Measurements from ENCODE around the gene FOXJ2.
"Not testable (repeated sequence)": the region's sequence is repeated elsewhere in the genome, so short reads cannot be mapped to it uniquely, and the experiment has no call there.

FOXJ2 gene

GRCh38 chr12:8071820-8072219, 39.3 kb downstream of the FOXJ2 start:
- DNase-seq, result not testable (repeated sequence)

GRCh38 chr12:8075935-8076334, 43.4 kb downstream of the FOXJ2 start:
- DNase-seq, result no peak

- DNase-seq, result no peak
These were observed 43.9 kb downstream of the FOXJ2 start for GRCh38 chr12:8076366-8076765.

- no peak for DNase-seq
These were observed 44.7 kb downstream of the FOXJ2 start for GRCh38 chr12:8077207-8077606.

- no peak for DNase-seq
These were observed 45.9 kb downstream of the FOXJ2 start for GRCh38 chr12:8078398-8078797.

GRCh38 chr12:8078916-8079315, 46.4 kb downstream of the FOXJ2 start:
- DNase-seq, result no peak

GRCh38 chr12:8080120-8080519, 47.6 kb downstream of the FOXJ2 start:
- no peak for DNase-seq

- no peak for DNase-seq
These were observed 48.9 kb downstream of the FOXJ2 start for GRCh38 chr12:8081251-8081920.

- DNase-seq, result no peak
These were observed 50.2 kb downstream of the FOXJ2 start for GRCh38 chr12:8082808-8083100.

- DNase-seq, result not testable (repeated sequence)
These were observed 51.8 kb downstream of the FOXJ2 start for GRCh38 chr12:8084351-8084750.

GRCh38 chr12:8087666-8088065, 55.1 kb downstream of the FOXJ2 start:
- no peak for DNase-seq

- DNase-seq, result no peak
These were observed 56.1 kb downstream of the FOXJ2 start for GRCh38 chr12:8088574-8088973.

GRCh38 chr12:8089277-8089676, 56.8 kb downstream of the FOXJ2 start:
- not testable (repeated sequence) for DNase-seq

GRCh38 chr12:8089716-8090115, 57.2 kb downstream of the FOXJ2 start:
- DNase-seq, result no peak

GRCh38 chr12:8093291-8093690, 60.8 kb downstream of the FOXJ2 start:
- DNase-seq, result no peak

- no peak for DNase-seq
These were observed 63.9 kb downstream of the FOXJ2 start for GRCh38 chr12:8096281-8096915.

- DNase-seq, result no peak
These were observed 66.7 kb downstream of the FOXJ2 start for GRCh38 chr12:8099235-8099634.

All from NCI-H2227 treated with DMSO at 0.1 percent for 48 hours (cell line).